HG02885 (cell line): Measurements from ENCODE around the gene EVPLL.
"Not testable (repeated sequence)": the region's sequence is repeated elsewhere in the genome, so short reads cannot be mapped to it uniquely, and the experiment has no call there.

Experiments used
- ATAC-seq: cut with Tn5 transposase; IDR thresholded peaks from one replicate; pipeline ENCODE4 v1.9.1; 2021; ENCODE audit warnings: mild to moderate bottlenecking; ENCODE audit not compliant: unreplicated experiment, poor library complexity

Gene EVPLL

DNA sequence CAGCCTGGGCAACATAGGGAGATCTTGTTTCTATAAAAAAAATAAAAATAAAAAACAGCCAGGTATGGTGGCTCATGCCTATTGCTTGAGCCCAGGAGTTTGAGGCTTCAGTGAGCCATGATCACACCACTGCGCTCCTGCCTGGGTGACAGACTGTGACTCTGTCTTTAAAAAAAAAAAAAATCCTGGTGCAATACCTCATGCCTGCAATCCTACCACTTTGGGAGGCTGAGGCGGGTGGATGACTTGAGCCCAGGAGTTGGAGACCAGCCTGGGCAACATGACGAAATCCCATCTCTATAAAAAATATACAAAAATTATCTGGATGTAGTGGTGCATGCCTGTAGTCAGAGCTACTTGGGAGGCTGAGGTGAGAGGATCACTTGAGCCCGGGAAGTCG is 1.0 kb downstream of the EVPLL start:
- not testable (repeated sequence) for ATAC-seq

DNA sequence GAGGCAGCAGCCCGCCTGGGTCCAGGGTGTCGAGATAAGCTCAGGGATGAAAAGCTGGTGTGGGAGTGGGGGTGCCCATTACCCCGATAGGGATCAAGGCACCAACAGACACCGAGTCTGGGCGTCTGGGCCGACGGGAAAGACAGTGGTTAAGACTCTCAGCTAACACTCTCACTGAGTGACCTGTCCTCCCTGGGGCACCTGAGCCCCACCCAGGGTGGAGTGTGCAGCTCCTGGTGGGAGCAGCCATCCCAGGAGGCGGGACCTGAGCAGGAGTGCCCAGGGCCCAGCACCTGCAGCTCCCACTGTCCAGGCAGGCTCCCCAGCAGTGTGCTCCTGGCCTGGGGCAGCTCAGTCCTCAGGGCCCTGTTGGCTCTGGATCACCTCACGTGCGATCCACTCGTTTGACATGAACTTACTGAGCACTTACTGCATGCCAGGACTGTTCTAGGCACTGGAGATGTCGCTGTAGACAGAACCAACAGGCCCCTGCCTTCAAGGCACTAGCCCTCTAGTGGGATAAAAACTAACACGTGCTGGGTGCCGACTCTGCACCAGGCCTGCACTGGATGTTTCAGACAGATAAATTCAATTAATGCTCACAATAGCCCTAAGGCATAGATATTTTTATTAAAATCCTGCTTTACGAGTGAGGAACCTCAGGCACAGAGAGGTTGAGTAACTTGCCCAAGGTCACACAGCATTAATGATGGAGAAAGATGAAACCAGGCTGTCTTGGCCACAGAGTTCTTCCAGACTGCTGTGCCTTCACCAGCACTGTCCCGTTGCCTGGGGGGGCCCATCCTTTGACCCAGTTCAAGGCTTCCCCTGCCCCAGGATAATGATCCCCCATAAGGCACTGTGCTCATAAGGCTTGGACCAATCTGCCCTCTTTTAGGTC is 1.9 kb downstream of the EVPLL start:
- ATAC-seq: no peak

DNA sequence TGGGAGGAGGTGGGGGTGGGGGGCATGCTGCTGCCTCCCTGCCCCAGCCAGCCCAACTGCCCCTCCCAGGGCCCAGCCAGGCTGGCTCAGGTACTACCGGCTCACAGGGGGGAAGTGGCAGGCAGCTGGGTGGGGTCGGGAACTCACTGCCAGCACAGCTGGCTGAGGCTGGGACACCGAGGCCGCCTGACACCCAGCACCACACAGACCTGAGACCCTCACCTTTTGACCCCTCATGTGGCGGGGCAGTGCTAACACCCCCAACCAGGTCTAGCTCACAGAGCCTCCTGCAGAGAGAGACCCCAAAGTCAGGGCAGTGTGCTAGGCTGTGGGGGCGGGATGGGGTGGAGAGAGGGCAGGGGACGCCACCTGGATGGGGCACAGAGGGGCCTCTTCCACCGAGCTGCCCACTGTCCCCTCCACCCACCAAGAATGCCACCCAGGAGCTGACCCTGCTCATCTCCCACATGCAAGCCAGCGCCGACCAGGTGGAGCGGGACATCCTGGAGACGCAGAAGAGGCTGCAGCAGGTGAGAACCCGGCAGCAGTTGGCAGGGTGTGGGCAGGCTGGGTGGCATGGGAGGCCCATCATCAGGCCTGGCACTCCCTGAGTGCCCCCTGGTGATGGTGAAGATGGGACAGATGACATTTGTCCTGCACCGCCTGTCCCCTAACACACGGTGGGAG is 3.0 kb downstream of the EVPLL start:
- no peak for ATAC-seq

DNA sequence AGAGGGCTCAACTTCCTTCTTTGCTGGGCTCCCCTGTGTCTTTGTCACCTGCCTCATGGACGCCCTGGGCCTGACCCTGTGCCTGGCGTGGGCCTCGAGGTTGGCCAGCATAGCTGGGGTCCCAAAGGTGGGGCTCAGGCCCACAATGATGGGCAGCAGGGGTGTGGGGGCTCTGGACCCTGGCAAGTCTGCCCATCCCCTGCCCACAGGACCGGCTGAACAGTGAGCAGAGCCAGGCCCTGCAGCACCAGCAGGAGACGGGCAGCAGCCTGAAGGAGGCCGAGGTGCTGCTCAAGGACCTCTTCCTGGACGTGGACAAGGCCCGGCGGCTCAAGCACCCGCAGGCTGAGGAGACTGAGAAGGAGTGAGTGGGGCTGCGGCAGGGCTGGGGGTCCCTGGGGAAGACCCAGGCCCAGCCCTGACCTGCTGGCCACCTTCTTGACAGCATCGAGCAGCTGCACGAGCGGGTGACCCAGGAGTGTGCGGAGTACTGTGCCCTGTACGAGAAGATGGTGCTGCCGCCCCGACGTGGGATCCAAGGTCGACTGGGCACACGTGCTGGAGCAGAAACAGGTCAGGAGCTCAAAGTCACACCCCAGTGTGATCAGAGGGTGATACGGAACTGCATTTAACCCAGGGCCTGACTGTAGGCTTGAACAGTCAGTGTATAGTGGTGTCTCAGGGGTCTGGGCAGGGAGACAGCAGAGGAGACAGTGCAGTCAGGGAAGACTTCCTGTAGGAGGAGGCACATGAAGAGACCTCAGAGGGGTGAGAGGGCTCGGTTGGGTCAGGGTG is 3.8 kb downstream of the EVPLL start:
- ATAC-seq: no peak

DNA sequence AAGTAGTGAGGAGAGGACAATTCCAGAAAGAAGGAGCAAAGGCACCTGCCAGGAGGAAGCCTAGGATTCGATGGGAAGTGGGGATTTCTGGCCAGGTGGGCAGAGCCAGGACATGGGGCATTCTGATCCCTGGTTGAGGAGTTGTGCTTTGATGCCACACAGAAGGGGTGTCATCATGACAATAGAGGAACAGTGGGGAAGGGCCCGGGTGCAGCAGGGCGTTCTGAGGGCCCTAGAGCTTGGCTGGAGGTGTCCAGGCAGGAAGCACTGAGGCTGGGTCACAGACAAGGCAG is 4.3 kb downstream of the EVPLL start:
- ATAC-seq: no peak

DNA sequence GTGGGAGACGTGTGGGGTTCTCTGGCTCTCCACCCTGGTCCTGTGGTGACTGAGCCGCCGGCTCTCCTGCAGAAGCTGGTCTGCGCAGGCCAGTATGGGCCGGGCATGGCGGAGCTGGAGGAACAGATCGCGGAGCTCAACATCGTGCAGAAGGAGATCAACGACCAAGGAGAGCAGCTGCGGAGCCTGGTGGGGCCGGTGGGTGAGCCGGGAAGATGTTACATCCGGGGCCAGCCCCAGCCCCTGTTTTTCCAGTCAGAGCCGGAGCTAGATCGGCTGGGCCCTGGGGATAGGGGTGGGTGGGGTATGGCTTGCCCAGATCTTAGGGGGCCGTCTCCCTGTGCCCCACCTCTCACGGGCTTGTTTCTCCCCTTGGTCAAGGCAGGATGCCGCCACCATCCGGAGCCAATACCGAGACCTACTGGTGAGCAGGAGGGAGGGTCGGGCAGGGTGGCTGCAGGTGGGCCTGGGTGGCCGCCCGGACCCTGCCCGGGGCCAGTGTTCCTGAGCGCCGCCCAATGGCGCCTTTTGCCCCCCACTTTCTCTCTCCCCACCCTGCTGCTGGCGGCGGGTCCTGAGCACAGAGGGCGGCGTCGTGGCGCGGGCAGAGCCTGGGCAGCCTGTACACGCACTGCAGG is 5.0 kb downstream of the EVPLL start:
- ATAC-seq: no peak

DNA sequence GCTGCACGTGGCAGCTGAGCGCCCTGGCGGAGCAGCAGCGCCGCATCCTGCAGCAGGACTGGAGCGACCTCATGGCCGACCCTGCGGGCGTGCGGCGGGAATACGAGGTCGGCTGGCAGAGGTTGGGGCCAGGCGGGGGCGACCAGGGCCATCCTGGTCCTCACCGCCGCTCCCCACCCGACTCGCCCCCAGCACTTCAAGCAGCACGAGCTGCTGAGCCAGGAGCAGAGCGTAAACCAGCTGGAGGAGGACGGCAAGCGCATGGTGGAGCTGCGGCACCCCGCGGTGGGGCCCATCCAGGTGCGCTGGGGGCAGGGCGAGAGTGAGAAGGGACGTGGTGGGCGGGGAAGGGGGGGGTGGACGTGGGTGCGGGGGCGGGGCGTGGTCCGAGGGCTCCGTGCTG is 5.5 kb downstream of the EVPLL start:
- not testable (repeated sequence) for ATAC-seq

DNA sequence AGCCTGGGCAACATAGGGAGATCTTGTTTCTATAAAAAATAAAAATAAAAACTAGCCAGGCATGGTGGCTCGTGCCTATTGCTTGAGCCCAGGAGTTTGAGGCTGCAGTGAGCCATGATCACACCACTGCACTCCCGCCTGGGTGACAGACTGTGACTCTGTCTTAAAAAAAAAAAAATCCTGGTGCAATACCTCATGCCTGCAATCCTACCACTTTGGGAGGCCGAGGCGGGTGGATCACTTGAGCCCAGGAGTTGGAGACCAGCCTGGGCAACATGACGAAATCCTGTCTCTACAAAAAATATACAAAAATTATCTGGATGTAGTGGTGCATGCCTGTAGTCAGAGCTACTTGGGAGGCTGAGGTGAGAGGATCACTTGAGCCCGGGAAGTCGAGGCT is 6.7 kb downstream of the EVPLL start:
- ATAC-seq: not testable (repeated sequence)

DNA sequence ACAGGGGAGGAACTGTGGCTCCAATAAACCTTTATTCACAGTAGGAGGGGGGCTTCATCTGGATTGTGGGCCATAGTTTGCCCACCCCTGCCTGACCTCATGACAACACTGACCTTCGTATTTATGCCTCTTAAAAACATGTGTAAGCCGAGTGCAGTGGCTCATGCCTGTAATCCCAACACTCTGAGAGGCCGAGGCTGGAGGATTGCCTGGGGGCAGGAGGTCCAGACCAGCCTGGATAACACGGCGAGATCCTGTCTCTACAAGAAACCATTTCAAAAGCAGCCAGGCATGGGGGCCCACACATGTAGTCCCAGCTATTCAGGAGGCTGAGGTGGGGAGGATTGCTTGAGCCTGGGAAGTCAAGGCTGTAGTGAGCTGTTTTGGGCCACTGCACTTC is 10.0 kb downstream of the EVPLL start:
- not testable (repeated sequence) for ATAC-seq

DNA sequence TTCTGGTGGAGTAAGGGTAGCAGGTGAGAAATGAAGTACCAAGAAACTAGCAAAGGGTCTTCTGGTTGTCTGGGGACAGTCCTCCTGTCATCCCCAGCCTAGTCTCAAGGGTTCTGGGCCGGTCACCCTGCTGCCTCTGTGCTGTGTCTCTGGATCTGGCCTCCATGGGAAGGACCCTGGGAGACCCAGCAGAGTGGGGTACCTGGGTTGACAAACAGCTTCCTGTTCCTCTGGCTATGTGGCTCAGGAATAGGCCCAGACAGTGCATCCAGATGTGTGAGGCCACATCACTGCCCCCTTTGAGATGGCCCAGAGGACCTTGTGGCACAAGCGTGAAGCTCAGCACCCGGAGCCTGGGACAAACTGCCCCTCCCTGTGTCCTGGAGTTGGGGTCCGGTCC is 10.7 kb downstream of the EVPLL start:
- not testable (repeated sequence) for ATAC-seq

DNA sequence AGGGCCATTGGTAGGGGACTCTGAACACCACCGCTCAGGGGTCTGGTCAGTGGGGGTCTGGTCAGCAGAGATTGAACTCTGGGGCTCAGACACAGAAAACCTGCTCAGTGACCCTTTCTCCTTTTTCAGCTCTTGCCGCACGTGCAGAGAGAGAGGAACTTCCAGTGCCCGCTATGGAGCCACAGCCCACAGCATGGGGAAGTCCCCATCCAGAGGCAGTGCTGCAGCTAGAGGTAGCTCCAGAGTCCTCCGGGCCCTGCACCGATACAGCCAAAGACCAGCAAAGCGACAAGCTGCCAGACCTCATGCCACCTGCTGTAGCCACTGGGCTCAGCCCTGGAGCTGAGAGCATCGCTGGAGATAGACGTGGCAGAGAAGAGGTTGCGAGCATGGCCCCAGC is 11.2 kb downstream of the EVPLL start:
- ATAC-seq: not testable (repeated sequence)

DNA sequence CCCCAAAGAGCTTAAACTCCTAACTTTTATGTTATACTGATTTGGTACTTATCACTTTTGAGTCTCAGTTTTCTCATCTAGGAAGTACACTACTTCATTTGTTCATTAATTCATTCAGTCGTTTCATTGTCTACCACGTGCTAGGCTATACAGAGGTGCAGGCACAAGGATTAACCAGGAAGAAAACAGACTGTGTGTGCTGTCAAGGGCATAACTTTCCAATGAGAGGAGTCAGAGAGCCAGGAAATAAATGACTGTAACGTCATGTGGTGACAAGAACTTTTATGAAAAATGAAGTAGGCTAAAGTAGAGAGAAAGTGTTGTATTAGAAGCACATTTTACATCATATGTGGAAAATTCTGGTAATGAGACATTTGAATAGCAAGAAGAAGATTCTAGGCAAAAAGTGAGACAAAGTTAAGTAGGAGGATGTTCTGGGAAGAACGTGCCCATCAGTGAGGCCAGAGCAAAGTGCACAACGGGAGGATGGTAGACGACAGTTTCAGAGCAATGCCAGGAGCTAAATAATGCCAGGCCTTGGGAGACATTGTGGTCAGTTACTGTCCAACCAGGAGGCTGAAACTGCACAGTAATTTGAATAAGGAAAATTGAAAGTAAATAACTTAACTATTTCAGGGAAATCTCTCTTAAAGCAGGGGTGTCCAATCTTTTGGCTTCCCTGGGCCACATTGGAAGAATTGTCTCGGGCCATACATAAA is 24.5 kb downstream of the EVPLL start:
- ATAC-seq: not testable (repeated sequence)

DNA sequence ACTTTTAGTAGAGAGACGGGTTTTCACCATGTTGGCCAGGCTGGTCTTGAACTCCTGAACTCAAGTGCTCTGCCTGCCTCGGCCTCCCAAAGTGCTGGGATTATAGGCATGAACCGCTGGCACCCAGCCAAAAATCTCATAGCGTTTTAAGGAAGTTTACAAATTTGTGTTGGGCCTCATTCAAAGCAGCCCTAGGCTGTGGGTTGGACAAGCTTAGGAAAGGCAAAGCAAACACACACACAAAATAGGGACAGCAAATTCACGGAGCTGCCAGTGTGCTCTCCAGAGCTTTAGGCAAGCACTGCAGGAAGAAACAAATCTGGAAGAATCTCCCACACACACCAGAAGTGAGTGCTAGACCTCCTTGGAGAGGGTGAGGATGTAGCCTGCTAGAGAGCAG is 25.6 kb downstream of the EVPLL start:
- not testable (repeated sequence) for ATAC-seq

DNA sequence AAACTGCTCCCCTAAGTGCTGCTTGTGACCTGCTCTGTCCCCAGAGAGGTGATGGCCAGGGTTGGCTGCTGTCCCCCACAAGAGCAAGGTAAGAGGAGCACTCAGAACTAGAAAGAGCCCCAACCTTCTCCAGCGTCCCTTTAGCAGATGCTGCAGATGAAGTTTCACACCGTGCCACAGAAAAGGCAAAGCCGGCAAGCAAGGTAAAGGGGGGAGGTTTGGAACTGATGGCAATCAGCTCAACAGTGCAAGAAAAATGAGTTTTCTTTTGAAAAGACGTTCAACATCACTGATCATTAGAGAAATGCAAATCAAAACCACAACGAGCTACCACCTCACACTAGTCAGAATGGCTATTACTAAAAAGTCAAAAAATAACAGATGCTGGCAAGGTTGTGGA is 26.0 kb downstream of the EVPLL start:
- ATAC-seq: peak; percentile 95

DNA sequence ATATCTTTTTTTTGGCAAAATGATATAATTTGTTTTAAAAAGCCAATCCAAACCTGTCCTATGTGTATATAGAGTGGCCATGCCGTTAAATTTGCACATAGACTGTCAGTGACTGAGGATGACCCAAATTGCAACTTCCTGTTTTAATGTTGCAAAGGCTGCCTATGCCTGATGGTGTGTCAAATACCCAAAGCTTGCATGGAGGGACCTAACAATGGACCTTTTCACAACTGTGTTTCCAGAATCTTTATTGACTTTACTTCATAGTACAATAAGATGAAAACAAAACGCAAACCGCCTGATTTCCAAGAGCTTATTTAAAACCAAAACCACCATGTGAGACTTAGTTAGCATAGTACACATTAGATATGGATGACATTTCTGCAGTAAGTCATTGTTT is 31.3 kb downstream of the EVPLL start:
- ATAC-seq: peak; percentile 41

DNA sequence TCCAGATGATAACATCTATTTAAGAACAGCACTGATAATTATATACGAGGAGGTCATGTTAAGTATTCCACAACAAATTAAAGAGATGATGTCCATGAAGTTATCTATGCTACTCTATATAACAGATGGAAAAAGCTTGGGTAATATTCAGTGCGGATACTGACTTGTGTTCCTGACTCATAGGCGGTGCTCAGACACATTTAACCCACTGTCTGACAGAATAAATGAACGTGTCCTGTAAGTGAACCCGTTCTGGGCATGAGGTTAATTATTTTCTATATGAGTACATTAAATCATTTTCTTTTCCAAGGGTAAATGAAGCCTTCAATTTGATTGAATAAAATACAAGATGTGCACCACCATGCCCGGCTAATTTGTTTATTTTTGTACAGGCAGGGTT is 31.7 kb downstream of the EVPLL start:
- not testable (repeated sequence) for ATAC-seq

DNA sequence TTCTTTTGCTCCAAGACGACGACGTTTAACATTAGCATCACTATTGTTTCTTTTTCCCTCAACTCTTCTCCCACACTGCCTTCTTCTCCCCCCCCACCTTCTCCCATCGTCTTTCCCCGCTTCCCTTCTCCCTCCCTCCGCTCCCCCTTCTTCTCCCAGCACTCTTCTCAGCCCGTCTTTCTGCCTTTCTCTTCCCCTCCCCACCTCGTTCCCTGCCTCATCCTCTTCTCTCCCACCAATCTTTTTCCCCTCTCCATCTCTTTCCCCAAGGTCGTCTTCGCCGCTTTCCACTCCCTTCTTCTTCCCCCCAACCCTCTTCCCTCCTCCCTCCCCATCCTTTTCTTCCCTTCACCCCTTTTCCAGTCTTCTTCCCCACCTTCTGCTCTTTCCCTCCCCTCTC is 33.2 kb downstream of the EVPLL start:
- ATAC-seq: not testable (repeated sequence)

DNA sequence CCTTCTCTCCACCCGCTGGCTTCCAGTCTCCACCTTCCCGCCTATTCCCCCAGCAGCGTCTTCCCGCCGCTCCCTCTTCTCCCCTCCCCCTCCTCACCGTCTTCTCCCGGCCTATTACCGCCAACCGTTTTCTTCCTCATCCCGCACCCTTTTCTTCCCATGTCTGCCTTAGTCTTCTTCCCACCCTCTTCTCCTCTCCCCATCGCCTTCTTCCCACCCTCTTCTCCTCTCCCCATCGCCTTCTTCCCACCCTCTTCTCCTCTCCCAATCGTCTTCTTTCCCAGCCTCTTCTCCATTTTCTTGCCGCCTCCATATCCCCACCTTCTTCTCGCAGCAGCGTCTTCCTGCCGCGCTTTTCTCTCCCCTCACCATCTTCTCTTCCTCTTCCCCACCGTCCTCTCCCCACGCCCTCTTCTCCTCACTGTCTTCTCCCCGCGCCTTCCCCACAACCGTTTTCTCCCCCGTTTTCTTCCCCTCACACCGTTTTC is 33.8 kb downstream of the EVPLL start:
- not testable (repeated sequence) for ATAC-seq

DNA sequence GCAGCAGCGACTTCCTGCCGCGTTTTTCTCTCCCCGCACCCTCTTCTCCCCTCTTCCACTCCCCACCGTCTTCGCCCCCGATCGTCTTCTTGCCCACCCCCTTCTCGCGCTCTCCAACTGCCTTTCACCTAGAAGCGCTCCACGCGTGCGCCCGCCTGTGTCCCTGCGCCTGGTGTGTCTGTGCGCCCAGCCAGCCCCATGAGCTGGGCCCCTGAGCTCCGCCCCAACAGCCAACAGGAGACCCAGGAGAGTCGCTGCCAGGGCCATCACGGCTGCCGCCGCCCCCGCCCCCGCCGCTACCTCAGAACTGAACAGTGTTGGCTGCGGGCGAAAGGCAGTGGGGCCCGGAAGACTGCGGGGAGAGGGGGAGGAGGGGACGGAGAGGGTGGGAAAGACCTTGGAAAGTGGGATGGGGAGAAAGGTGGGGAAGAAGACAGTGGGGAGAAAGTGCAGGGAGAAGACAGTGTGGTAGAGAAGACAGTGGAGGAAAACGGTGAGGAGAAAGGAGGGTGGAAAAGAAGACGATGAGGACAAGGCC is 34.5 kb downstream of the EVPLL start:
- peak; percentile 90 for ATAC-seq
